ENCODE results near the gene ZFPL1. TPM values are rescaled to one million over a fixed set of nuclear protein-coding genes. Genes with fewer than 3 reads are reported as not detected.
A peak's percentile ranks its signal among the peaks of the same experiment; 100 is the strongest.

The ZFPL1 gene
- total and polyA plus RNA-seq, 9 of the 15 experiments (the other 6 are each of a cell fraction or from before 2014, with no cell fraction given) = 3.7 to 37.5 (median 22.7) TPM

- no peak for TF ChIP-seq SIN3B (IDR thresholded peaks at IDR 0.05; ENCODE audit: low read depth)
- TF ChIP-seq TARDBP (IDR thresholded peaks at IDR 0.05) = no peak
- TF ChIP-seq STAT6 (CRISPR knock-in tag; IDR thresholded peaks at IDR 0.05) = peak; percentile 40; the same call in 1 of the 2 replicates
- TF ChIP-seq SP2 (IDR thresholded peaks at IDR 0.05; ENCODE audit: extremely low read depth, low read depth, low read length, poor library complexity, severe bottlenecking) = no peak
- 0 out of 2 replicates have a peak, but pooled peaks have one; percentile 65 for TF ChIP-seq HMGXB4 (CRISPR knock-in tag; IDR thresholded peaks at IDR 0.05)
- no peak for TF ChIP-seq GTF3C2 (IDR thresholded peaks at IDR 0.05; ENCODE audit: borderline replicate concordance, extremely low read depth, insufficient read length)
These were observed 27.2 kb downstream of the ZFPL1 start (continued) for GRCh38 chr11:65111159-65111743.

Data from K562 (cell line).